Glomerular visceral epithelial cell (primary cell): ENCODE data around the gene NOA1.

Experiments used
- DNase-seq: peaks from one replicate; pipeline ENCODE4 v3.0.0-alpha.2; 2016; ENCODE audit errors: extremely low spot score

NOA1 gene

GRCh38 chr4:56977321-56978012, at the start of gene NOA1:
Gene NOA1 (minus strand): TSS chr4:56977606. CDS start chr4:56977585, 21 bp downstream.
- DNase-seq = peak; percentile 99

GRCh38 chr4:57023104-57023503, 45.7 kb upstream of the NOA1 start:
- peak; percentile 90 for DNase-seq

DNA sequence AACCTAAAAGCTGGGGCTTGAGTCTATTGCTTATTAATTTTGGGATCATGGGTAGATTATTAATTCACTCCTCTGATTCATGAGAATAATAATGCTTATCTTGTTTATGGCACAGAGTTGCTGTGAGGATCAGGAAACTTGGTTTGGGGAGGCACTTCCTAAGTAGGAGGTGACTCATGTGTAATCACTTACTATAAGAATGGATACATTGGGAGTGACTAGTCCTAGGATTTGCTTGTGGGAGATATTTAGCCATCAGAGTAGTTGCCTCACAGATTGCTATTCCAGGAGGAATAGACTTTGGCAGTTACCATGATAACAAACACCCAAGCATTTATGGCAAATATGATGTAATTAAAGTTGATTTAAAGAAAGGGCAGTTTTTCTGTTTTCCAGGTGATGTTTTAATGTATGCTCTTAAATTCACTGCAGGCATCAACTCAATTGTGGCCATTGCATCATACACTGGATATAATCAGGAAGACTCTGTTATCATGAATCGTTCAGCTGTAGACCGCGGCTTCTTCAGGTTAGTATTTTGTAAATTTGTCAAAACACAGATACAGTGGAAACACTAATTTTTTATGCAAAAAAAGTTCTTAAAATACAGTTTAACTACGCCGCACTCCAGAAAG, 43.2 kb upstream of the NOA1 start:
- DNase-seq = peak; percentile 71

DNA sequence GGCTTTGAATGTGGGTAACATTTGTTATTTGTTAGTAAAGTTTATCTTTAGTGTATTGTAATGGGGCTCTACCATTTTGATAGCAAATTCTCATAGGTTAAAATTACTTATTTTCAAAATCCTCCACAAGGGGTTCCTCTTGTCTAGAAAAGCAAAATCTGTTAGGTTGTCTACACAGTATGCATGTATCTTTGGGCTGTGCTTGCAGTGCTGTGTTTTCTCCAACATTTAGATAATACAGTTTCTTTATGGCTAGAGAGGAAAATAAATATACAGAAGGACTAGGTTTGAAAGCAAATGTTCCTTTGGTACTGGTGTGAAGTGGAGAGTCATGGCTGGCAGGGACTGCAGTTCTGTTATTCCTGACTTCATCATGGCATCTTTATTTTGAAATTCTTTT, 41.6 kb upstream of the NOA1 start:
- DNase-seq = no peak

GRCh38 chr4:57013543-57014120, 36.2 kb upstream of the NOA1 start:
- DNase-seq = no peak

GRCh38 chr4:56999751-57000150, 22.3 kb upstream of the NOA1 start:
- no peak for DNase-seq

DNA sequence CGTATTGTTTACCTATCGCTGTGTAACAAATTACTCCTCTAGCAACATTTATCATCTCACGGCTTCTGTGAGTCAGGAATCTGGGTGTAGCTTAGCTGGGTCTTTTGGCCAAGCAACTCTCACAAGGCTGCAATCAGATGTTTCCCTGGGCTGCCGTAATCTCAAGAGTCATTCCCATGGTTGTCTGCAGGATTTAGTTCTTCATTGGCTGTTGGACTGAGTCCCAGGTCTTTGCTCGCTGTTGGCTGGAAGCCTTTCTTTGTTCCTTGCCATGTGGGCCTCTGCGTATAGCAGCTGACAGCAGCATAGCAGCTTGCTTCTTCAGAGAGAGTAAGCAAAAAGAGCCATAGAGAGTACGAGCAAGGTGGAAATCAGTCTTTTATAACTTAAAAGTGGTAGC, 18.1 kb upstream of the NOA1 start:
- DNase-seq = no peak

GRCh38 chr4:56990109-56990905, 12.9 kb upstream of the NOA1 start:
- DNase-seq = no peak

DNA sequence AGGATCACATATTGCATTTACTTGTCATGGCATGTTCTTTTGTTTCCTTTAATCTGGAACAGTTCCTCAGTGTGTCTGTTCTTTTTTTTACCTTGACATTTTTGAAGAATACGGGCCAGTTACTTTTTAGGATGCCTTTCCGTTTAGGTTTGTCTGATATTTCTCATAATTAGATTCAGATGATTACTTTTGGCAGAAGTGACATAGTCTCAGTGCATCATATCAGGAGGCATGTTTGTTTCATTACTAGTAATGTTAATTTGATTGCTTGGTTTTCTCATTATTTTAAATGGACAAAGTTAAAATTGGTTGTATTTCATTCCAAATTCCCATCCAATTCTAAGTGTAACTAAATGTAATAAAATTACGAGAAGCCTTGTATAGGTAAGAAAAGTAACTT, 9.5 kb upstream of the NOA1 start:
- no peak for DNase-seq

DNA sequence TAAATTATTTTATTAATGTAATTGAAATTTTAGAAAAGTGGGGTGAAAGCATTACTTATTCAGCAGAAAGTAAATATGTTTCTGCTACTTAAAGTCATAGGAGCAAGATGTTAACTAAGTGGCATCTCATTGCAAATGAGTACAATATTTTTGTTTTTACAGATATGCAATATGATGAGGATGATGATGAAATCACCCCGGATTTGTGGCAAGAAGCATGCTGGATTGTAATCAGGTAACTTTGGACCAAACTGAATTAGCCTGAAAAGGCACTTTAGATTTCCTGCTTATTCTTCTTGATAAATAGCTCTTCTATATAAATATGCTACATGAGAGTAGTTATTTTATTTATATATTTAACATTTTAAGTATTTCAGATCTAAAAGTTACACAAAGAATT, 8.8 kb upstream of the NOA1 start:
- DNase-seq = no peak

DNA sequence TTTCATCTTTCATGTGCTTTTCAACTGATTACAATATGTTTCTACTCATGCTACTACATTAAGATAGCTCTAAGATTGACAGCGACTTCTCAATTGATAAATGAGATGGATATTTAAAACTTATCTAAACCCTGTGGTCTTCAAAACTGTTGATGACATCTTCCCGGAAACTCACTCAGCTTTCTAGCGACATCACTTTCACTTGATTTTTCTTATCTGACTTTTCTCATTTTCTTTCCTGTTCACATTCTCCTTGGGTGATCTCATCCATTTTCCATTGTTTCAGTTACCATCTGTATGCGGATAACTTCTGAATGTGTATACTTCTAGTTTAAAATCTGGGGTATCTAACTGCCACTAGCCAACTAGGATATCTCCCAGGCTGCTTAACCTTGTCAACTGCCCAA, 4.4 kb upstream of the NOA1 start:
- peak; percentile 57 for DNase-seq

GRCh38 chr4:56979421-56980072, 2.1 kb upstream of the NOA1 start:
- peak; percentile 47 for DNase-seq

DNA sequence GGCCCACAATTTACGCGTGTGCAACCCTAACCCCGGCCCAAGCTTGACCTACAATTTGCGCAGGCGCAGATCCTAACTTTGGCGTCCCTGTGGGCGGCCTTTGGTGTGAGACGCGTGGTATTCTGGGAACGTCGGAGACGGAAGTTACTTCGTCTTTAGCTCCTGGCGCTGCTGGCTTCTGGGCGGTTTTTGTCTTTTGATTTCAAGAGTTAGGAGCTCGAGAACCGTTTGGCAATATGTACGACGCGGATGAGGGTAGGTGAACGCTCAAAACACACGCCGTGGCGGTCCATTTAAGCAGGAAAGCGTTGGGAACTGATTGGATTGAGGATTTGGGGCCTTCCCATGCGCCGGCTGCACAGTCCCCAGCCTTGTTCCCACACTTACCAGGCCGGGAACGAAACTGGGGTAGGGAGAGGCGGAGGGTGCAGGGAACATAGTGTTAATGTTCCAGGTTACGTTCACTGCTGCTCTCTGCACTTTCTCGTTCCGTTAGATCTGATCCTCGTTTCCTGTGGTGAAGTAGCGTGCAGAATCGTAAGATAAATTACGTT, 1.4 kb upstream of the NOA1 start, which contains the start of gene POLR2B:
TSS of gene POLR2B (plus strand) at position 147 of the 554 bp plus-strand sequence. CDS start at position 237, 90 bp downstream.
- DNase-seq = peak; percentile 92

GRCh38 chr4:56976837-56977320, 527 bp downstream of the NOA1 start:
- DNase-seq = no peak

GRCh38 chr4:56976283-56976836, 1.0 kb downstream of the NOA1 start:
- DNase-seq = peak; percentile 13

- no peak for DNase-seq
These were observed 4.1 kb downstream of the NOA1 start for GRCh38 chr4:56973336-56973735.

DNA sequence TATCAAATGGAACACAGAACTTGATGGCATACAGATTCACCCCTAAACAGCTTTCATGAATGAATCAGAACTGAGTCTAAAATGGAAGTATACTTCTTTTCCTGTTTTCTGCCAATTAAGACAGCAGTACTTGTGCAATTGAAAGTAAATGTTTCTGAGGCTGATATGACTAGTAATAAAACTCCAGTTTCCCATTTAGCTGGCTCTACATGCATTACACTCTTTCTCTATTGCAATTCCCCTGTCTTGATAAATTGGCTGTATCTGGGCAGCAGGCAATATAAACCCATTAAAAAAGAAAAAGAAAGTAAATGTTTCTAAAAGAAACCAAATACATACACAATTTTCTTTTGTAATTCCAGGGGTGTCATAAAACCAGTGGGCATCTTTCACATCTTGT, 4.6 kb downstream of the NOA1 start:
- no peak for DNase-seq

- DNase-seq = no peak
These were observed 5.0 kb downstream of the NOA1 start for GRCh38 chr4:56972389-56972788.

- DNase-seq = no peak
These were observed 6.0 kb downstream of the NOA1 start for GRCh38 chr4:56971383-56971782.

DNA sequence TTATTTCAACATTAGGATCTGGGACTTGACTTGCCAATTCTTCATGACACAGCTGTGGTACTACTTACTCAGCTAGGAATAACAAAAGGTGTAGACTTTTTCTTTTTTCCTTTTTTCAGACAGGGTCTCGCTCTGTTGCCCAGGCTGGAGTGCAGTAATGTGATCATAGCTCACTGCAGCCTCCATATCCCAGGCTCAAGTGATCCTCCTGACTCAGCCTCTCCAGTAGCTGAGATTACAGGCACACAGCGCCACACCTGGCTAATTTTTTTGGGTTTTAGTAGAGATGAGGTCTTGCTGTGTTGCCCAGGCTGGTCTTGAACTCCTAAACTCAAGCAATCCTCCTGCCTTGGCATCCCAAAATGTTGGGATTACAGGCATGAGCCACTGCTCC, 16.3 kb downstream of the NOA1 start:
- DNase-seq = no peak

GRCh38 chr4:56959100-56959499, 18.3 kb downstream of the NOA1 start:
- no peak for DNase-seq
